GM18870 (cell line): ENCODE results near the gene POMC.
"Not testable (repeated sequence)": the region's sequence is repeated elsewhere in the genome, so short reads cannot be mapped to it uniquely, and the experiment has no call there.

Experiments used
- ATAC-seq: cut with Tn5 transposase; IDR thresholded peaks from one replicate; pipeline ENCODE4 v1.9.1; 2021; ENCODE audit warnings: moderate library complexity; ENCODE audit not compliant: unreplicated experiment

The POMC gene

DNA sequence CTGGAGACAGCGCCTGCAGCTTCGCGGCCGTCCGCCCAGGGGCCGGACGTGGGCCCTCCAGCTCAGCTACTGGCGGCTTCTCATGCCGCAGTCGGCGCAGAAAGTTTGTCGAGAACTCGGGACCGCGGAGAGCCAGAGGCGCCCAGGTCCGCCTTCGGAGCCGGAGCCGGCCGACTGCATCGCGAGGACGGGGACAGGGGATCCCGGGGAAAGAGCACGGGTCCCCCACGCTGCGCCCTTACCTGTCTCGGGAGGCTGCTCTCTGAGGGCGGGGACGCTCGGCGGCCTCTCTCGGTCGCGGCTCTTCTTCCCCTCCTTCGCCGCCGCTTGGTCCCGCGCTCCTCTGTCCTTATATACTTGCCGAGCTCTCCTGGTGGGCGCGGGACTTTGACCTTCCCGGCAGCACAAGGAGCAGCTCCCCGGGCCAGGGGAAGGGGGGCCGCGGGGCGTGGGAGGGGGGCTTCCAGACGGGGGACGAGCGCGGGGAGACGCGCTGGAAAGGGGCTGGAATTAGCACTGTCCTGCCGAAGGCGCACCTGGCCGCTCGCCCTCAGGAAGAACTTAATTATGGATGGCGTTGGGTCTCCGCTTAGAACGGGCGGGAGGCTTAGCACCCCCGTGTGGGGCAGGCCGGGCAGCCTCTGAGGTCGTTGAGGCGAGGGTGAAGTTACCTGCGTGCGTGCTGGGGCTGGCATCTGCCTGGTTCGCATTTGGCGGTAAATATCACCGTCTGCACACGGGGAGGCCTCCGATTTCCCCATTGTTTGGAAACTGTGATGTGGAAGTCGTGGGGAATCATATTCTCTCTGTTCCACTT lies at the start of gene POMC:
Gene POMC, minus strand, starts transcription at position 325 of the 817 bp plus-strand sequence. CDS start 3,808 bp downstream, outside the sequence.
- ATAC-seq, result no peak

- no peak for ATAC-seq
Measured at GRCh38 chr2:25218100-25218499, 49.7 kb upstream of the POMC start.

DNA sequence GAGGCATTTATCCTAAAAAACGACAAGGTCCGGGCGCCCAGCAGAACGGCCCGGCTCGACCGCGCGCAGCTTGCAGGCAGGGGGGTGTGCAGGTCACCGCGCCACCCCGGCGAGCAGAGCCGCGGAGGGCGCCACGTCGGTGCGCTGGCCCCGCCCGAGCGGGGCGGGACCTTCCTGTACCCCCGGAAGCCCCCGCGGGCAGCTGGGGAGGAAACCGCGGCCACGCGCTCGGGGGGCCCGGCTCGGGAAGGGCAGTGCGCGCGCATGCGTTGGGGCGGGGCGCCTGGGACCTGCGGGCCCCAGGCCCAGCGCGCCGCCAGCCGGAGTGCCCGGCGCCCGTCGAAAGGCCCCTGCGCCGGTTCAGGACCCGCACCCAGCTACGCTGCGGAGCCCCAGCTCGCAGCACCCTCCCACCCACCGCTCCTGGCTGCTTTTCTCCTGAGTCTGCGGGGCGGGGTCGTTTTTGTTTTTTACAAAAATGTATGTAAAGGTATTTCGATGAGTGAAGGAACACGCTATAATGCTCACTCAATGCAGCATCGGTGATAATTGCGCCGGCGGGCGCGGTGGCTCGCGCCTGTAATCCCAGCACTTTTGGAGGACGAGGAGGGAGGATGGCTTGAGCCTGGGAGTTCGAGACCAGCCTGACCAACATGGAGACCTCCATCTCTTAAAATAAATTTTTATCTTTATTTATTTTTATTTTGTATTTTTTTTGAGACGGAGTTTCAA lies 47.7 kb upstream of the POMC start:
- ATAC-seq, result no peak

- no peak for ATAC-seq
Measured at GRCh38 chr2:25215232-25215631, 46.9 kb upstream of the POMC start.

GRCh38 chr2:25213229-25213628 lies 44.8 kb upstream of the POMC start:
- ATAC-seq, result no peak

DNA sequence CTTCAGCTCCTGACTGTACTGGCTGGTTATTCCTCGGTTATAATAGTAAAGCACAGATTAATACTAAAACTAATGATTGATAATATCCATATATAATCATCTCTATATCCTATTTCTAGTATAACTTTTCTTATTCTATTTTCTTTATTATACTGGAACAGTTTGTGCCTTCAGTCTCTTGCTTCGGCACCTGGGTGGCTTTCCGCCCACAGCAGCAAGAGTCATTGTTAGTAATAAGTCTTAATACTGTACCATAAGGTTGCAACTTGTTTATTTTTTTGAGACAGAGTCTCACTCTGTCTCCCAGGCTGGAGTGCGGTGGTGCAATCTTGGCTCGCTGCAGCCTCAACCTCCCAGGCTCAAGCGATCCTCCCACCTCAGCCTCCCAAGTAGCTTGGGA lies 42.5 kb upstream of the POMC start:
- not testable (repeated sequence) for ATAC-seq

- no peak for ATAC-seq
Measured at GRCh38 chr2:25207078-25207545, 38.7 kb upstream of the POMC start.

GRCh38 chr2:25204190-25204838 lies 35.9 kb upstream of the POMC start:
- ATAC-seq, result no peak

GRCh38 chr2:25202275-25202674 lies 33.9 kb upstream of the POMC start:
- ATAC-seq, result no peak

- ATAC-seq, result no peak
Measured at GRCh38 chr2:25201794-25202193, 33.4 kb upstream of the POMC start.

GRCh38 chr2:25201265-25201664 lies 32.9 kb upstream of the POMC start:
- ATAC-seq, result no peak

GRCh38 chr2:25198576-25198975 lies 30.2 kb upstream of the POMC start:
- no peak for ATAC-seq

- ATAC-seq, result no peak
Measured at GRCh38 chr2:25198209-25198525, 29.8 kb upstream of the POMC start.

GRCh38 chr2:25197336-25198208 lies 29.2 kb upstream of the POMC start:
- ATAC-seq, result no peak

GRCh38 chr2:25194576-25195122 lies 26.3 kb upstream of the POMC start:
- no peak for ATAC-seq

GRCh38 chr2:25190536-25190935 lies 22.2 kb upstream of the POMC start:
- ATAC-seq, result no peak

- no peak for ATAC-seq
Measured at GRCh38 chr2:25188405-25188804, 20.0 kb upstream of the POMC start.

DNA sequence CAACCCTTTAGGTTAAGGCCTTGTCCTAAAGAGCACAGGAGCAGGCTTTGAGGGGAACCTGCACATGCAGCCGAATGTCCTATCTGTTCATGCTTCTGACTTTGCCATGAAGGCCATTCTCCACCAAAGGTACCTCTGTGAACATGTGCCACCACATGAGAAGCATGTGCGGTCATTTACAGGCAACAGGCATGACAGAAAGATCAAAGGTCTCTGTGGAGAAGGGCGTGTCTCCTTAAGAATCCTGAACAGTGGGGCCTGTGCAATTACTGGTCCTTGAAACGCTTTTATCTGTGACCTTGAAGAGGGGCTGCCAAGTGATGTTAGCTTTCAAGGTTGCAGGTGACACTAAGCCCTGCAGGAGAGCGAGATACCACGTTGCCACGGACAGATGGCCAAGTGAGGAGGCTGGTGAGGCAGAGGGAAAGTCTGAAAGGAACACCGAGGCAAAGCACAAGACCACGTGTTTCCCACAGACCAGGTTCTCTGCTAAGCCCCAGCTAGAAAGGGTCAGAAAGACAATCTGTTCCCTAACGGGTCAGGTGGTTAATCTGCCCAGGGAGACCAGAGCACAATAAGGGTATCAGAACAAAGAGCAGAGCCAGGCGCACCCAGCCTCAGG lies 19.5 kb upstream of the POMC start:
- ATAC-seq, result no peak

GRCh38 chr2:25184254-25184653 lies 15.9 kb upstream of the POMC start:
- no peak for ATAC-seq

DNA sequence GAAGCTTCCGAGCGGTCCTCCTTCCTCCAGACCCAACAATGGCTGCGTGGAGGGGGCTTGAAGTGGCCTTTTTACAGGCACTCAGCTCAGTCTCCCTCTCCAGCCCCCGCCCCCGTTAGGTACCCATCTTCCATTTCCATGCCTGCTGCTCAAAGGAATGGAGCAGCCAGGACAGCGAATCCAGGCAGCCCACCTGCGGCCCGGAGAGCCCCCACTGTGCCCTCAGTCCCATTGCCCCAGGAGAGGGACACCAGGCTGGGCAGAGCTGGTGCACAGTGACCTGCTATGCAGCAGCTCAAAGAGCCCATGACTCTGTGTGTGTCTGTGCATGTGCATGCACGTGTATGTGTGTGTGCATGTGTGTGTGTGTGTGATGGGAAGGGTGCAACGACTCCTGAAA lies 10.6 kb upstream of the POMC start:
- no peak for ATAC-seq
